OCI-LY7 (cell line): ENCODE results near the gene ALDOA. TPM values are rescaled to one million over a fixed set of nuclear protein-coding genes. Genes with fewer than 3 reads are reported as not detected.

Experiments used
- BruUV-seq: library from RNA; stranded (reverse); fragments of 400-500 nt; replicated peaks from 2 replicates; lab custom pipeline; 2021; lab: Mats Ljungman, UMichigan
- CTCF ChIA-PET: fragments of 300-600 bp; sonication (Branson Sonifier 250); formaldehyde crosslinking; loops from one replicate; lab custom pipeline; 2022; ENCODE audit warnings: antibody characterized with exemption; ENCODE audit not compliant: unreplicated experiment; lab: Charles Lee
- POLR2A ChIA-PET: fragments of 300-600 bp; sonication (Branson Sonifier 250); formaldehyde crosslinking; loops from one replicate; lab custom pipeline; 2022; ENCODE audit warnings: antibody characterized with exemption; lab: Charles Lee
- DNase-seq: peaks from one replicate; pipeline ENCODE4 v3.0.0-alpha.2; 2015; ENCODE audit warnings: low spot score
- H2AFZ ChIP-seq: fragments of 200-600 bp; sonication (generic), shearing (Covaris generic); 2 replicates; pipeline ENCODE4 v1.6.1; 2014; ENCODE audit warnings: mild to moderate bottlenecking, antibody characterized with exemption, low read length, moderate library complexity
- H3K27ac ChIP-seq: fragments of 200-600 bp; sonication (generic); 2 replicates; pipeline ENCODE4 v1.5.1; 2014; ENCODE audit warnings: mixed run types, low read depth, mild to moderate bottlenecking, moderate library complexity, low read length, inconsistent platforms; ENCODE audit not compliant: poor library complexity, severe bottlenecking
- H3K36me3 ChIP-seq: fragments of 200-600 bp; sonication (generic); 2 replicates; pipeline ENCODE4 v1.6.1; 2014; ENCODE audit warnings: mild to moderate bottlenecking, antibody characterized with exemption, low read length, moderate library complexity, mixed read lengths; ENCODE audit not compliant: insufficient read depth
- H3K4me1 ChIP-seq: fragments of 200-600 bp; sonication (generic); 2 replicates; pipeline ENCODE4 v1.5.1; 2014; ENCODE audit warnings: mild to moderate bottlenecking, low read length; ENCODE audit not compliant: insufficient read depth, poor library complexity, severe bottlenecking
- H3K4me2 ChIP-seq: fragments of 200-600 bp; sonication (generic); 2 replicates; pipeline ENCODE4 v1.6.1; 2014; ENCODE audit warnings: mild to moderate bottlenecking, low read length
- H3K4me3 ChIP-seq: fragments of 200-600 bp; sonication (generic); 2 replicates; pipeline ENCODE4 v1.5.1; 2014; ENCODE audit warnings: mild to moderate bottlenecking, low read depth, low read length; ENCODE audit not compliant: poor library complexity, severe bottlenecking
- H3K79me2 ChIP-seq: fragments of 200-600 bp; sonication (generic); 2 replicates; pipeline ENCODE4 v1.6.1; 2016; ENCODE audit warnings: low read depth, mild to moderate bottlenecking, low read length, moderate library complexity, mixed read lengths; ENCODE audit not compliant: insufficient read depth
- H3K9me2 ChIP-seq: fragments of 200-600 bp; sonication (generic); 2 replicates; pipeline ENCODE4 v1.6.1; 2016; ENCODE audit warnings: mild to moderate bottlenecking, low read length, mixed read lengths; ENCODE audit not compliant: insufficient read depth
- H3K9me3 ChIP-seq: fragments of 200-600 bp; sonication (generic); 2 replicates; pipeline ENCODE4 v1.6.1; 2014; ENCODE audit warnings: mild to moderate bottlenecking, mixed run types, low read length, mixed read lengths
- H4K20me1 ChIP-seq: fragments of 200-600 bp; sonication (generic); 2 replicates; pipeline ENCODE4 v1.6.1; 2014; ENCODE audit warnings: mild to moderate bottlenecking, antibody characterized with exemption, low read length, moderate library complexity, mixed read lengths; ENCODE audit not compliant: insufficient read depth
- EZH2phosphoT487 ChIP-seq: fragments of 200-600 bp; sonication (generic); IDR thresholded peaks from 2 replicates; pipeline ENCODE4 v1.6.1; 2018; ENCODE audit warnings: low read depth, borderline replicate concordance, mild to moderate bottlenecking, mixed run types, antibody characterized with exemption, low read length, moderate library complexity, mixed read lengths
- intact Hi-C: fragments of 100-400 bp; cut with micrococcal nuclease; formaldehyde crosslinking; loops from one replicate; pipeline ENCODE4 v1.10.0; 2022; ENCODE audit not compliant: unreplicated experiment
- total RNA-seq, 2 experiments: library from RNA; depleted of rRNA in 1 of 2; stranded (reverse); fragments of >200 nt in 1 of 2; shearing (Covaris generic) in 1 of 2; gene quantifications; 2 replicates each; pipeline ENCODE4 v1.2.3, GENCODE V29; 2014 to 2022
- TF ChIP-seq, protein P1 (sequence below): fragments of 200-600 bp; sonication (generic); conservative IDR thresholded peaks from 2 replicates; pipeline ENCODE4 v1.5.1; 2014; ENCODE audit warnings: mild to moderate bottlenecking, antibody characterized with exemption, low read length, moderate library complexity, mixed read lengths

Gene ALDOA
- total RNA-seq, 2 experiments from 2014 or later: 809 to 1,029 TPM

- Histone ChIP-seq H3K36me3 (peaks cover 33% of the 10 kb centered on the region), H3K4me1 (peaks cover 19% of the 10 kb centered on the region), H3K4me3 (no peak overlapping the region), H3K9me3 (no peaks in the 10 kb centered on the region), H3K79me2 (no peaks in the 10 kb centered on the region), H2AFZ (no peak overlapping the region), H4K20me1 (no peaks in the 10 kb centered on the region), H3K9me2 (no peaks in the 10 kb centered on the region), H3K4me2 (no peak overlapping the region), H3K27ac (no peak overlapping the region)
- intact Hi-C loops: no loop called here
- ChIA-PET POLR2A (no interaction called here), CTCF (no interaction called here)
- TF ChIP-seq EZH2phosphoT487: no peak
- TF ChIP-seq, protein P1, sequence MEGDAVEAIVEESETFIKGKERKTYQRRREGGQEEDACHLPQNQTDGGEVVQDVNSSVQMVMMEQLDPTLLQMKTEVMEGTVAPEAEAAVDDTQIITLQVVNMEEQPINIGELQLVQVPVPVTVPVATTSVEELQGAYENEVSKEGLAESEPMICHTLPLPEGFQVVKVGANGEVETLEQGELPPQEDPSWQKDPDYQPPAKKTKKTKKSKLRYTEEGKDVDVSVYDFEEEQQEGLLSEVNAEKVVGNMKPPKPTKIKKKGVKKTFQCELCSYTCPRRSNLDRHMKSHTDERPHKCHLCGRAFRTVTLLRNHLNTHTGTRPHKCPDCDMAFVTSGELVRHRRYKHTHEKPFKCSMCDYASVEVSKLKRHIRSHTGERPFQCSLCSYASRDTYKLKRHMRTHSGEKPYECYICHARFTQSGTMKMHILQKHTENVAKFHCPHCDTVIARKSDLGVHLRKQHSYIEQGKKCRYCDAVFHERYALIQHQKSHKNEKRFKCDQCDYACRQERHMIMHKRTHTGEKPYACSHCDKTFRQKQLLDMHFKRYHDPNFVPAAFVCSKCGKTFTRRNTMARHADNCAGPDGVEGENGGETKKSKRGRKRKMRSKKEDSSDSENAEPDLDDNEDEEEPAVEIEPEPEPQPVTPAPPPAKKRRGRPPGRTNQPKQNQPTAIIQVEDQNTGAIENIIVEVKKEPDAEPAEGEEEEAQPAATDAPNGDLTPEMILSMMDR: no peak
- no TSS peak for BruUV-seq
- DNase-seq: no peak
These were observed 23.5 kb downstream of the ALDOA start for GRCh38 chr16:30088832-30089624.

- Histone ChIP-seq H3K36me3 (peaks cover 15% of the 10 kb centered on the region), H3K27ac (no peak overlapping the region), H3K4me1 (peaks cover 29% of the 10 kb centered on the region), H4K20me1 (no peaks in the 10 kb centered on the region), H3K4me2 (peak overlapping the region; percentile 56; the same call in 1 of the 2 replicates), H3K9me3 (no peaks in the 10 kb centered on the region), H3K9me2 (no peaks in the 10 kb centered on the region), H2AFZ (no peak overlapping the region), H3K4me3 (no peak overlapping the region), H3K79me2 (no peaks in the 10 kb centered on the region)
- POLR2A ChIA-PET: interaction anchor here (0.9 to 1.3 kb wide), 3 partner anchors 14 to 48 kb away, joined by 3 to 5 read pairs (median 3); partner anchors contain the start of gene PPP4C
- TF ChIP-seq, protein P1: no peak
- no peak for TF ChIP-seq EZH2phosphoT487
- no TSS peak for BruUV-seq
- DNase-seq: no peak
- CTCF ChIA-PET: no interaction called here
- intact Hi-C loops: loop anchor here (10.0 kb wide), 1 partner anchor 314 kb away; the partner anchor contains the start of gene ZNF771
These were observed 25.2 kb downstream of the ALDOA start for GRCh38 chr16:30090610-30091331.
